BLaER1 treated with 17β-estradiol and CSF1 and Interleukin-3, amounts not matched to agents 10 nM and 100 nM (cell line): ENCODE data around the gene PDE1C.

Experiments
- H3K27ac ChIP-seq, 11 experiments: shearing (Covaris generic); formaldehyde crosslinking; 2 replicates each; pipeline ENCODE4 v1.8.1; 2022
- H3K27me3 ChIP-seq, 11 experiments: shearing (Covaris generic); formaldehyde crosslinking; 2 replicates each; pipeline ENCODE4 v1.8.1; 2022
- H3K36me3 ChIP-seq, 11 experiments: shearing (Covaris generic); formaldehyde crosslinking; 2 replicates each; pipeline ENCODE4 v1.8.1; 2022
- H3K4me1 ChIP-seq, 10 experiments: shearing (Covaris generic); formaldehyde crosslinking; 2 replicates each; pipeline ENCODE4 v1.8.1; 2022
- H3K4me2 ChIP-seq, 11 experiments: shearing (Covaris generic); formaldehyde crosslinking; 2 replicates each; pipeline ENCODE4 v1.8.1; 2022
- H3K4me3 ChIP-seq, 10 experiments: shearing (Covaris generic); formaldehyde crosslinking; 2 replicates each; pipeline ENCODE4 v1.8.1; 2022
- H3K9ac ChIP-seq, 11 experiments: shearing (Covaris generic); formaldehyde crosslinking; 2 replicates each; pipeline ENCODE4 v1.8.1; 2022
- H3K9me3 ChIP-seq, 11 experiments: shearing (Covaris generic); formaldehyde crosslinking; replicated peaks in 1 of 11; 2 replicates each; pipeline ENCODE4 v1.8.1; 2022
- H4K20me1 ChIP-seq, 11 experiments: shearing (Covaris generic); formaldehyde crosslinking; 2 replicates each; pipeline ENCODE4 v1.8.1; 2022
- Cebpa-rat ChIP-seq, 11 experiments: shearing (Covaris generic); IDR thresholded peaks; 2 replicates each; pipeline ENCODE4 v1.8.1; 2022

PDE1C gene

GRCh38 chr7:31724696-31725095 lies 345.5 kb downstream of the PDE1C start:
- H4K20me1 ChIP-seq, result no peaks in the 10 kb centered on the region
- no peaks in the 10 kb centered on the region for H3K9me3 ChIP-seq
- no peaks in the 10 kb centered on the region for H3K4me1 ChIP-seq
- no peak overlapping the region for H3K4me2 ChIP-seq
- no peak overlapping the region for H3K27ac ChIP-seq
- TF ChIP-seq Cebpa-rat (IDR thresholded peaks at IDR 0.05), result no peak
- no peak overlapping the region for H3K9ac ChIP-seq
- H3K4me3 ChIP-seq, result no peak overlapping the region
- H3K27me3 ChIP-seq, result no peaks in the 10 kb centered on the region
- H3K36me3 ChIP-seq, result no peaks in the 10 kb centered on the region

GRCh38 chr7:31720366-31720765 lies 349.8 kb downstream of the PDE1C start:
- no peaks in the 10 kb centered on the region for H4K20me1 ChIP-seq
- no peaks in the 10 kb centered on the region for H3K9me3 ChIP-seq
- no peaks in the 10 kb centered on the region for H3K36me3 ChIP-seq
- H3K27me3 ChIP-seq, result no peaks in the 10 kb centered on the region
- H3K27ac ChIP-seq, result no peak overlapping the region
- H3K4me2 ChIP-seq, result no peak overlapping the region
- TF ChIP-seq Cebpa-rat (IDR thresholded peaks at IDR 0.05), result no peak
- no peak overlapping the region for H3K4me3 ChIP-seq
- no peak overlapping the region for H3K9ac ChIP-seq
- no peaks in the 10 kb centered on the region for H3K4me1 ChIP-seq

- Histone ChIP-seq H3K27ac (no peak overlapping the region), H3K36me3 (no peaks in the 10 kb centered on the region), H3K4me2 (no peak overlapping the region), H3K4me3 (no peak overlapping the region), H3K9ac (no peak overlapping the region), H4K20me1 (no peaks in the 10 kb centered on the region), H3K4me1 (no peaks in the 10 kb centered on the region), H3K9me3 (peaks cover 4 to 28% (median 18%) of the 10 kb centered on the region in 11 experiments; a peak in 16 of 22 replicates), H3K27me3 (no peaks in the 10 kb centered on the region)
- peak in 1 of 11 experiments; percentile 41; a peak in 1 of 22 replicates for TF ChIP-seq Cebpa-rat (IDR thresholded peaks at IDR 0.05)
Observed at GRCh38 chr7:31716355-31716754, 353.9 kb downstream of the PDE1C start.

- no peak overlapping the region for H3K4me2 ChIP-seq
- H3K9me3 ChIP-seq, result peaks cover 4 to 28% (median 18%) of the 10 kb centered on the region in 11 experiments; a peak in 16 of 22 replicates
- no peak overlapping the region for H3K9ac ChIP-seq
- no peaks in the 10 kb centered on the region for H3K27me3 ChIP-seq
- no peaks in the 10 kb centered on the region for H3K36me3 ChIP-seq
- H3K4me3 ChIP-seq, result no peak overlapping the region
- H3K27ac ChIP-seq, result no peak overlapping the region
- no peaks in the 10 kb centered on the region for H4K20me1 ChIP-seq
- TF ChIP-seq Cebpa-rat (IDR thresholded peaks at IDR 0.05), result no peak
- peaks cover 0 to 10% (median 5%) of the 10 kb centered on the region in 10 experiments; a peak in 7 of 20 replicates for H3K4me1 ChIP-seq
Observed at GRCh38 chr7:31710171-31710570, 360.0 kb downstream of the PDE1C start.

- no peak for TF ChIP-seq Cebpa-rat (IDR thresholded peaks at IDR 0.05)
- H3K36me3 ChIP-seq, result no peaks in the 10 kb centered on the region
- H3K27me3 ChIP-seq, result no peaks in the 10 kb centered on the region
- no peak overlapping the region for H3K4me3 ChIP-seq
- H4K20me1 ChIP-seq, result no peaks in the 10 kb centered on the region
- H3K9ac ChIP-seq, result no peak overlapping the region
- H3K9me3 ChIP-seq, result peaks cover 0 to under 1% (median 0%) of the 10 kb centered on the region in 11 experiments; a peak in 4 of 22 replicates
- peak overlapping the region in 7 of 11 experiments; percentile 13 to 43 (median 35); a peak in 12 of 22 replicates for H3K4me2 ChIP-seq
- H3K27ac ChIP-seq, result no peak overlapping the region
- H3K4me1 ChIP-seq, result peaks cover 0 to 10% (median 5%) of the 10 kb centered on the region in 10 experiments; a peak in 7 of 20 replicates
Observed at GRCh38 chr7:31707089-31707488, 363.1 kb downstream of the PDE1C start.

- Histone ChIP-seq H4K20me1 (no peaks in the 10 kb centered on the region), H3K9ac (no peak overlapping the region), H3K36me3 (no peaks in the 10 kb centered on the region), H3K4me2 (no peak overlapping the region), H3K9me3 (no peaks in the 10 kb centered on the region), H3K4me1 (peaks cover 0 to 10% (median 5%) of the 10 kb centered on the region in 10 experiments; a peak in 9 of 20 replicates), H3K27me3 (no peaks in the 10 kb centered on the region), H3K27ac (no peak overlapping the region), H3K4me3 (no peak overlapping the region)
- no peak for TF ChIP-seq Cebpa-rat (IDR thresholded peaks at IDR 0.05)
Observed at GRCh38 chr7:31705377-31705776, 364.8 kb downstream of the PDE1C start.

- Histone ChIP-seq H3K36me3 (no peaks in the 10 kb centered on the region), H3K4me2 (no peak overlapping the region), H4K20me1 (no peaks in the 10 kb centered on the region), H3K27me3 (no peaks in the 10 kb centered on the region), H3K4me1 (peaks cover 0 to 21% (median 5%) of the 10 kb centered on the region in 10 experiments; a peak in 12 of 20 replicates), H3K9me3 (no peaks in the 10 kb centered on the region), H3K9ac (no peak overlapping the region), H3K4me3 (no peak overlapping the region), H3K27ac (no peak overlapping the region)
- TF ChIP-seq Cebpa-rat (IDR thresholded peaks at IDR 0.05), result no peak
Observed at GRCh38 chr7:31702354-31702753, 367.9 kb downstream of the PDE1C start.
